ENCODE data around the gene PKIG. TPM values are rescaled to one million over a fixed set of nuclear protein-coding genes. Genes with fewer than 3 reads are reported as not detected.

Gene PKIG
- total and polyA plus RNA-seq, 2 of the 8 experiments (the other 6 are each of a cell fraction or from before 2014, with no cell fraction given) = 26.7 to 34.3 TPM

DNA sequence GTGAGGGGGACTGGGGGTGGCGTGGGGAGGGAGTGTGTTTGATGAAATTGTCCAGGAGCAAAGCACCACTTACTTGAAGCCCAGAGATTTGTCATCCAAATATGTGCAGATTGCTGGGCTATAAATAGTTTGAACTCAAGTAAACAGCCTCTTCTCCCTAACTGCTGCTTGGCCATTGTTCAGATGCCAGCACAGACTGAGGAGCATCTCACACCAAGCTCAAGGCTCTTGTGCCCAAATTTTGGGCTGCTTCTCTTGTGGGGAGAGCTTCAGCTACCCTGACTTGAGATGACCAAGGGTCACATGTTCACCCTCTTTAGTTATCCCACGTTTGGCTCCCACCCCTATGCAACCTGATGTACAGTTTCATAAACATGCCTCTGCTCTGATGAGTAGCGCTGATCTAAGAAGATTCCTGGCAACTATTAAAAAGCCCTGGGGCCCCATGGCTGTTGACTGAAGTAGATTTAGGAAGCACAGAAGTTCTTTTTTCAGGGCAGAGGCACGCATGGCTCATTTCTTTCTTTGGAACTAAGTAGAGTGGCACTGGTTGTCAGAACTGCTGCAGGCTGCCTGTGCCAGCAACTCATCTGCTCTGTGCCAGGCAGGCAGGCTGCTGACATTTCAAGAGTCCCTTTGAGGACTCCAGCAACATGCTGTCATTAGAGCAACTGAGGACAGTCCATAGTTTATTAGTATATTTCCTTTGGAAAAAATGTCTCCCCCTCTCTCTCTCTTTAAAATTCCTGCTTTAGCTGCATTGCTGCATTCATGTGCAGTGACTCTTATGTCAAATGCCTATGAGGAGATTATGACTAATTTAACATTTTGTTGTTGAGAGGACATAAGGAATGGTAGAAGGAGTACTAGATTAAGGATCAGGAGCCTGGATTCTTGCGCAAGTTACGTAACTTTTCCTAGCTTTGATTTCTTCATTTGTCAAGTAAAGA, 9.6 kb upstream of the PKIG start:
- H3K9ac ChIP-seq (replicated peaks in 1 of 4; ENCODE audit: extremely low read depth in 1 of 4, low read depth in 3 of 4, low read length in 3 of 4) = no peak overlapping the region

More for the DNA sequence above, 9.6 kb upstream of the PKIG start:
- 85% methylated on average over 6 of the region's 6 CpGs; no CpG with 5 or more reads in 1 of the 2 experiments for WGBS, 2 experiments (ENCODE audit: extremely low coverage in 1 of 2, insufficient coverage in 1 of 2, insufficient read length in 1 of 2, insufficient replicate concordance in 2 of 2, low coverage in 1 of 2, low lambda C conversion rate in 2 of 2, missing lambda C conversion rate in 1 of 2)
- ChIA-PET POLR2A (ENCODE audit: partially characterized antibody) (interaction anchor here (0.8 kb wide), 1 partner anchor 9 kb away, joined by 3 read pairs; no protein-coding TSS in a partner anchor), CTCF (ENCODE audit: partially characterized antibody) (interaction anchor here (0.5 to 1.6 kb wide), 6 partner anchors 9 to 746 kb away, joined by 3 to 5 read pairs (median 3); no protein-coding TSS in a partner anchor)
- H3K4me3 ChIP-seq (ENCODE audit: extremely low read depth in 1 of 4, insufficient read depth in 2 of 4, low read depth in 3 of 4, low read length in 4 of 4) = no peak overlapping the region
- H3K36me3 ChIP-seq (ENCODE audit: control insufficient read depth in 2 of 4, insufficient read depth in 4 of 4, low read length in 3 of 4) = no peaks in the 10 kb centered on the region
- no peak overlapping the region for H4K5ac ChIP-seq (ENCODE audit: insufficient read length, low read depth, low read length)
- H2BK5ac ChIP-seq (ENCODE audit: low read depth, low read length) = no peak overlapping the region
- H2AFZ ChIP-seq (ENCODE audit: low read length) = no peak overlapping the region
- no peak overlapping the region for H3K23ac ChIP-seq (ENCODE audit: insufficient read length)
- no peaks in the 10 kb centered on the region for H3K79me2 ChIP-seq (ENCODE audit: control insufficient read depth in 1 of 2, insufficient read depth in 2 of 2, low read length in 2 of 2)
- no peak overlapping the region for H2BK12ac ChIP-seq (ENCODE audit: low read depth, low read length)
- H3K14ac ChIP-seq (ENCODE audit: insufficient read length) = no peak overlapping the region
- no peak for FAIRE-seq
- H2BK120ac ChIP-seq (replicated peaks; ENCODE audit: low read depth, low read length) = no peak overlapping the region
- H2BK20ac ChIP-seq (ENCODE audit: low read length) = no peak overlapping the region
- H3K23me2 ChIP-seq (ENCODE audit: low read depth, low read length) = no peaks in the 10 kb centered on the region
- DNase-seq (ENCODE audit: low read depth in 1 of 2, low spot score in 2 of 2) = no peak
- no peaks in the 10 kb centered on the region for H3K9me3 ChIP-seq (ENCODE audit: insufficient read depth in 2 of 2, low read depth in 1 of 2, low read length in 1 of 2)
- H2AK5ac ChIP-seq (ENCODE audit: low read depth, low read length) = no peak overlapping the region
- H4K20me1 ChIP-seq (replicated peaks in 1 of 2; ENCODE audit: control insufficient read depth in 1 of 2, insufficient read depth in 2 of 2, low read length in 2 of 2) = no peaks in the 10 kb centered on the region
- no peak overlapping the region for H2BK15ac ChIP-seq (ENCODE audit: low read length)
- no peak overlapping the region for H3K4ac ChIP-seq (replicated peaks; ENCODE audit: insufficient read length, low read depth, low read length)
- no peak overlapping the region for H3K27ac ChIP-seq (ENCODE audit: low read depth, low read length)
- peaks cover 0 to 3% (median 0%) of the 10 kb centered on the region in 4 experiments; a peak in 1 of 7 replicates for H3K4me1 ChIP-seq (replicated peaks in 1 of 4; ENCODE audit: control insufficient read depth in 3 of 4, insufficient read depth in 4 of 4, low read length in 3 of 4)
- 0 out of 2 replicates have a peak, but pooled peaks have one; percentile 25 for TF ChIP-seq CEBPB (IDR thresholded peaks at IDR 0.05; ENCODE audit: low read depth, low read length)
- TF ChIP-seq GTF2F1 (IDR thresholded peaks at IDR 0.05; ENCODE audit: borderline replicate concordance, low read depth, low read length) = no peak
- H3K27me3 ChIP-seq (replicated peaks in 1 of 4; ENCODE audit: control insufficient read depth in 3 of 4, extremely low read depth in 1 of 4, insufficient read depth in 3 of 4, low read length in 3 of 4) = no peaks in the 10 kb centered on the region
- no peak overlapping the region for H3K56ac ChIP-seq (replicated peaks; ENCODE audit: insufficient read length, low read depth, low read length)
- H4K91ac ChIP-seq (replicated peaks; ENCODE audit: insufficient read length, low read length) = no peak overlapping the region
- H3K18ac ChIP-seq (ENCODE audit: extremely low read depth, low read length) = no peak overlapping the region
- H4K8ac ChIP-seq (ENCODE audit: extremely low read depth, insufficient read depth, low read length) = no peak overlapping the region
- H3K79me1 ChIP-seq (ENCODE audit: low read depth, low read length) = no peaks in the 10 kb centered on the region
- H3K4me2 ChIP-seq (ENCODE audit: insufficient read depth in 1 of 2, low read depth in 2 of 2, low read length in 2 of 2) = no peak overlapping the region
